Ecto neural progenitor cell (in vitro differentiated cells): ENCODE data around the gene OGG1.
A peak's percentile ranks its signal among the peaks of the same experiment; 100 is the strongest.

ENCODE experiments used
- DNase-seq: peaks from one replicate; pipeline ENCODE4 v3.0.0-alpha.2; 2018; ENCODE audit warnings: low spot score

Gene OGG1

GRCh38 chr3:9727743-9728142, 22.0 kb upstream of the OGG1 start:
- no peak for DNase-seq

DNA sequence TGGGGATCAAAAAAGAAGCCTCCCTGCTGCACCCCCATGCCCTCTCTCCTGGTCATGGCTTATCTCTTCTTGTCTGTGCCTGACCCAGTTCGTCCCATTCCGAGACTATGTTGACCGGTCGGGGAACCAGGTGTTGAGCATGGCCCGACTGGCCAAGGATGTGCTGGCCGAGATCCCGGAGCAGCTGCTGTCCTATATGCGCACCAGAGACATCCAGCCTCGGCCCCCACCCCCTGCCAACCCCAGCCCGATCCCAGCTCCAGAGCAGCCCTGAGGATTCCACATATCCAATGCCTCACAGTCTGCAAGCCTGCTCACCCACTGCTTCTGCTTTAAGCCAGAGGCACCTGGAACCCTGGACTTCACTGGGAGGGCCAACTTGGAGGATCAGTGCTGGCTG, 20.3 kb upstream of the OGG1 start:
- DNase-seq = no peak

- DNase-seq = no peak
Observed at GRCh38 chr3:9730657-9731205, 19.0 kb upstream of the OGG1 start.

- DNase-seq = peak; percentile 99
Observed at GRCh38 chr3:9731206-9732079, 18.3 kb upstream of the OGG1 start, which contains the start of gene BRPF1. Gene BRPF1, plus strand, starts transcription at chr3:9731735. Its CDS starts 2,406 bp downstream, at chr3:9734141.

- no peak for DNase-seq
Observed at GRCh38 chr3:9732080-9732739, 17.5 kb upstream of the OGG1 start.

- DNase-seq = no peak
Observed at GRCh38 chr3:9732740-9733115, 17.0 kb upstream of the OGG1 start.

DNA sequence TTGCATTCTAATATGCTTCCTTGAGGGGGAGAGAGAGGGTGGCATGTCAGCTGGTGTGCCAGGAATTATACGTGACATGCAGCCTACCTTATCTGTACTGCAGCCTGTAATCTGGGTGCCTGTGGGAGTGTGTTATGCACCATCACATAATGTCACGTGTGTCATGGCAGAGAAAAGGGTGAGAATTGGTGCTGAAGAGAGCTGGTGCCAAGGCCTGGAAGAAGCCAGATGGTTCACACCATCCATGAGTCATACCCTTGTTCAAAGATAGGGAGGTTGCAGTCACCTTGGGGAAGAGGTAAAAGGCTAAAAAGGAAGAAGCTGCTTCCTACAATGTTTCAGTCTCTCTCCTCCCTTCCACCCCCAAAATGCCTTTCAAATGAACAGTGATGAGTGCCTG, 12.9 kb upstream of the OGG1 start:
- no peak for DNase-seq

DNA sequence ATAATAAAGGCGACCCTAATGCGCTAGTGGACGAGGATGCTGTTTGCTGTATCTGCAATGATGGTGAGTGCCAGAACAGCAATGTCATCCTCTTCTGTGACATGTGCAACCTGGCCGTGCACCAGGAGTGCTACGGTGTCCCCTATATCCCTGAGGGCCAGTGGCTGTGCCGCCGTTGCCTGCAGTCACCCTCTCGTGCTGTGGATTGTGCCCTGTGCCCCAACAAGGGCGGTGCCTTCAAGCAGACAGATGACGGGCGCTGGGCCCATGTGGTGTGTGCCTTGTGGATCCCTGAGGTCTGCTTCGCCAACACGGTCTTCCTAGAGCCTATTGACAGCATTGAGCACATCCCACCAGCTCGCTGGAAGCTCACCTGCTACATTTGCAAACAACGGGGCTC, 10.6 kb upstream of the OGG1 start:
- DNase-seq = no peak

- no peak for DNase-seq
Observed at GRCh38 chr3:9742560-9742959, 7.2 kb upstream of the OGG1 start.

GRCh38 chr3:9743548-9743947, 6.2 kb upstream of the OGG1 start:
- no peak for DNase-seq

DNA sequence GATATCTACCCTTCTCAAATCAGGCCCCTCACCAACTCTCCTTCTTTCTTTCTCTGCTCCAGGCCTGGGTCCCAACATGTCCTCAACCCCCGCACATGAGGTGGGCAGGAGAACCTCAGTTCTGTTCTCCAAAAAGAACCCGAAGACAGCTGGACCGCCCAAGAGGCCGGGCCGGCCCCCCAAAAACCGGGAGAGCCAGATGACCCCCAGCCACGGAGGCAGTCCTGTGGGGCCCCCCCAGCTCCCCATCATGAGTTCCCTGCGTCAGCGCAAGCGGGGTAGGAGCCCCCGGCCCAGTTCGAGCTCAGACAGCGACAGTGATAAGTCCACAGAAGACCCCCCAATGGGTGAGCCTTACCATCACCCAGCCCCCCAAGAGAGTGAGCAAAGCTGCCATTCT, 5.6 kb upstream of the OGG1 start:
- no peak for DNase-seq

- no peak for DNase-seq
Observed at GRCh38 chr3:9745521-9745920, 4.2 kb upstream of the OGG1 start.

- DNase-seq = no peak
Observed at GRCh38 chr3:9746330-9746729, 3.4 kb upstream of the OGG1 start.

- DNase-seq = no peak
Observed at GRCh38 chr3:9747267-9747666, 2.5 kb upstream of the OGG1 start.

GRCh38 chr3:9748031-9748430, 1.7 kb upstream of the OGG1 start:
- no peak for DNase-seq

DNA sequence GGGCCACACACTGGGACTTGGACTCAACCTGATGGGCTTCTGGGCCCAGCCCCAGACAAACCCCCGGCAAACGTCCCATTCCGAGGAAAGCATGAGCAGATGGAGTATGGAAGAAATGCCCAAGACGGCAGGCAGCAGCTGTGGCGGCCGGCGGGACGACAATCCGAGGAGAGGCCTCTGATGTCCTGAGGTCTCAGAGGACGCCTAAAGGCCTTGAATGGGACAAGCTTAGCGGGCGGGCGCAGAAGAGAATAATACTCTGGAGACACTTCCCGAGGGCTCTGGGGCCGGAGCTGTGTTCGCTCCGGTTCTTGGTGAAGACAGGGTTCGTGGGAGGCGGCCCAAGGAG, 482 bp upstream of the OGG1 start:
- no peak for DNase-seq

- no peak for DNase-seq
Observed at GRCh38 chr3:9750556-9751411, 1.0 kb downstream of the OGG1 start.

- no peak for DNase-seq
Observed at GRCh38 chr3:9754678-9755077, 4.9 kb downstream of the OGG1 start.

- no peak for DNase-seq
Observed at GRCh38 chr3:9757427-9757826, 7.7 kb downstream of the OGG1 start.

- DNase-seq = no peak
Observed at GRCh38 chr3:9760779-9761505, 11.2 kb downstream of the OGG1 start.

GRCh38 chr3:9761919-9762318, 12.2 kb downstream of the OGG1 start:
- no peak for DNase-seq

- no peak for DNase-seq
Observed at GRCh38 chr3:9762871-9763270, 13.1 kb downstream of the OGG1 start.
